MCF 10A (cell line): ENCODE measurements around the gene CATSPER4. TPM values are rescaled to one million over a fixed set of nuclear protein-coding genes. Genes with fewer than 3 reads are reported as not detected.

ENCODE experiments used
- BruUV-seq: library from RNA; stranded (reverse); fragments of 400-500 nt; replicated peaks from 2 replicates; lab custom pipeline; 2021; lab: Mats Ljungman, UMichigan
- CTCF ChIA-PET: fragments of 300-600 bp; sonication (Branson Sonifier 250); formaldehyde crosslinking; extraction: SDS; loops from one replicate; lab custom pipeline; 2021; ENCODE audit warnings: antibody characterized with exemption, inconsistent platforms; lab: Yijun Ruan, JAX
- POLR2A ChIA-PET: fragments of 300-600, 350-650 bp; sonication (Branson Sonifier 250); formaldehyde crosslinking; extraction: SDS; loops from one replicate; lab custom pipeline; 2020; ENCODE audit warnings: antibody characterized with exemption, inconsistent platforms; lab: Yijun Ruan, JAX
- DNase-seq: peaks from one replicate; pipeline ENCODE4 v3.0.0-alpha.2; 2018; ENCODE audit not compliant: unreplicated experiment
- H3K27ac Mint-ChIP-seq: one replicate; pipeline ENCODE4 v1.8.0; 2022; ENCODE audit warnings: mild to moderate bottlenecking, low read depth, mixed read lengths; ENCODE audit not compliant: unreplicated experiment
- H3K27me3 Mint-ChIP-seq: one replicate; pipeline ENCODE4 v1.8.0; 2022; ENCODE audit warnings: mixed read lengths; ENCODE audit not compliant: insufficient read depth, unreplicated experiment
- H3K36me3 Mint-ChIP-seq: one replicate; pipeline ENCODE4 v1.8.0; 2022; ENCODE audit warnings: mild to moderate bottlenecking, moderate library complexity, mixed read lengths; ENCODE audit not compliant: insufficient read depth, unreplicated experiment
- H3K4me1 Mint-ChIP-seq: one replicate; pipeline ENCODE4 v1.8.0; 2022; ENCODE audit warnings: mixed read lengths; ENCODE audit not compliant: insufficient read depth, unreplicated experiment
- H3K4me3 Mint-ChIP-seq: one replicate; pipeline ENCODE4 v1.8.0; 2022; ENCODE audit warnings: mild to moderate bottlenecking, moderate library complexity, mixed read lengths; ENCODE audit not compliant: unreplicated experiment
- H3K9me3 Mint-ChIP-seq: one replicate; pipeline ENCODE4 v1.8.0; 2022; ENCODE audit warnings: mixed read lengths; ENCODE audit not compliant: unreplicated experiment
- CTCF ChIP-seq: fragments of 200-600 bp; IDR thresholded peaks from one replicate; pipeline ENCODE4 v1.8.0; 2022; ENCODE audit warnings: antibody characterized with exemption, mild to moderate bottlenecking; ENCODE audit not compliant: unreplicated experiment
- intact Hi-C: fragments of 100-400 bp; cut with micrococcal nuclease; formaldehyde crosslinking; loops from 2 replicates; pipeline ENCODE4 v1.14.1; 2022
- total RNA-seq: library from RNA; stranded (reverse); gene quantifications from 2 replicates; pipeline ENCODE4 v1.2.3, GENCODE V29; 2022

Gene CATSPER4
- total RNA-seq, 1 experiment from 2014 or later: not detected

DNA sequence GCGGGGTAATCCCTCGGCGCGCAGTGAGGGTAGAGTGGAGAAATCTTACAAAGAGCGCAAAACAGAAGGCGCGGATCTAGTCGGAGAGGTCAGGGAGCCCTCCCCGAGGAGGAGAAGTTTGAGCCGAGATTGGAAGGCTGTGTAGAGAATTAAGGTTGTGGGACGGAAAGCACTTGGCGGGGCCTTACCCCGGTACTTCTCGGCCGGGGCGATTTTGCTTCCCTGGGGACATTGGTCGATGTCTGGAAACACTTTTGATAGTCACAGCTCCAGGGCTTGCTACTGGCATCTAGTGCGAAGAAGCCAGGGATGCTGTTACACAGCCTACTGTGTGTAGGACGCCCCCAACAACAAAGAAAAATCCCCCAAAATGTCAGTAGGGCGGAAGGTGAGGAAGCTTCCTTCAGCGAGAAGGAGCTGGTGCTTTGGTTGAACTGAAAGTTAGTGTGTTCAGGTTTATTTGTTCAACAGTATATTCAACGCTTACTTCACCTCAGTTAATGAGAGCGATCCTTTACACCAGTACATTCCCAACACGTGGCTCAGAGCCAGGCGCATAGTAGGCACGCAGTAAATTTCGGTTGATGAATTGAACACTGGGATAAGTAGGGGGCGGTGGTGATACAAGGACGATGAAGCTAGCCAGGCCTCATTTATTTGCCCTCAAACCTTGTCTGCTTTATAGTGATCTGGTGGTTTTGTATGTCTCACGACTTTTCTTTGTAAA is 44.4 kb downstream of the CATSPER4 start:
- no TSS peak for BruUV-seq
- intact Hi-C loops: loop anchor here (1.0 to 2.0 kb wide), 3 partner anchors 66 to 130 kb away; partner anchors contain the start of gene ZNF593
- DNase-seq: peak; percentile 33
- H3K4me3 Mint-ChIP-seq: peak overlapping the region; percentile 96
- ChIA-PET POLR2A (interaction anchor here (0.9 to 5.4 kb wide), 21 partner anchors 13 to 198 kb away, joined by 3 to 83 read pairs (median 6); partner anchors contain the start of genes CNKSR1, DHDDS, PDIK1L and SH3BGRL3), CTCF (interaction anchor here (0.5 to 3.1 kb wide), 32 partner anchors 10 to 599 kb away, joined by 3 to 28 read pairs (median 4); partner anchors contain the start of genes CNKSR1, SH3BGRL3 and ZNF593)
- no peaks in the 10 kb centered on the region for H3K9me3 Mint-ChIP-seq
- TF ChIP-seq CTCF: no peak
- H3K27me3 Mint-ChIP-seq: no peaks in the 10 kb centered on the region
- H3K4me1 Mint-ChIP-seq: peaks cover 30% of the 10 kb centered on the region
- H3K36me3 Mint-ChIP-seq: no peaks in the 10 kb centered on the region
- H3K27ac Mint-ChIP-seq: peak overlapping the region; percentile 85

DNA sequence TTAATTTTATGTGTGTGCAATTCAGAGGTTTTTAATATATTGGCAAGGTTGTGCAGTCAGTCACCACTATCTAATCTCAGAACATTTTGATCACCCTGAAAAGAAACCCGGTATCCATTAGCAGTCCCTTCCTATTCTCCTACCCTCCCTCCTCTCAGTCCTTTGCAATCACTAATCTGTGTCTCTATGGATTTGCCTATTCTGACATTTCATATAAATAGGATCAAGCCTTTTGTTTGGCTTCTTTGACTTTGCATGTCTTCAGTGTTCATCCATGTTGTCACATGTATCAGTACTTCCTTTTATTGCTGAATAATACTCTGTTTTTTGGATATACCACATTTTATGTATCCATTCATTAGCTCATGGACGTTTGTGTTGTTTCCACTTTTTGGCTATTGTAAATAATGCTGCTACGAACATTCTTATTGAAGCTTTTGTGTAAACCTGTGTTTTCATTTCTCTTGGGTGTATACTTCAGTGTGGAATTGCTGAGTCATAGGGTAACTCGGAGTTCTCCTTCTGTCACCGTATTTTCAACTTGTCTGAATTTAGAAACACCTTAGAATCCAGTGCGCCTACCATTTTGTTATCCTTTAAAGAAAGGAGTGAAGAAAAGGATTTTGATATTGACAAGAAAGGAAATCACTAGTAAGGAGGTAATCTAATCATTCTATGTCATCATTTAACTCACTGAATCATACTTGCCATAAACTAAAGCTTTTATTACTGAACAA is 47.0 kb downstream of the CATSPER4 start:
- DNase-seq: peak; percentile 49
- CTCF ChIA-PET: interaction anchor here (0.6 to 1.9 kb wide), 4 partner anchors 26 to 101 kb away, joined by 3 to 7 read pairs (median 4); no protein-coding TSS in a partner anchor

DNA sequence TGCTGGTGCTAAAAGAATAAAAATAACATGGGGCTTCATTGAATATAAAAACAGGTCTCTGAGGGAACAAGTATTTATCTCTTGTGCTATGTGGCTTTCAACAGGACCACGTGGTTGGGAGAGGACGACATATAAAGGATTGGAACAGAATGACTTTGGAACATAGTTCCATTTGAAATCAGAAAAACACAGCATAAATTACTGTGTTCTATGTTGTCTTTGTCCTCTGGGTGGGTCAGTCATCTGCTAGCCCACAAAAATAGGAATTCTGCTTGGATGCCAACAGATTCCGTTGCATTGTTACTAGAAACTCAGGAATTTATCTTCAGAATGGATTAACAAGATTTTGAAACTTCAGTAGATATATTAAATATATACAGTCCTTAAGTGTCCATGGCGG is 49.5 kb downstream of the CATSPER4 start:
- CTCF ChIA-PET: no interaction called here
- H3K27ac Mint-ChIP-seq: no peak overlapping the region

More for the DNA sequence above, 47.0 kb downstream of the CATSPER4 start:
- Mint-ChIP-seq H3K36me3 (peaks cover 17% of the 10 kb centered on the region), H3K4me1 (peaks cover 30% of the 10 kb centered on the region), H3K27ac (peak overlapping the region; percentile 76), H3K27me3 (no peaks in the 10 kb centered on the region), H3K9me3 (no peaks in the 10 kb centered on the region), H3K4me3 (peak overlapping the region; percentile 34)
- POLR2A ChIA-PET: interaction anchor here (0.7 to 5.4 kb wide), 11 partner anchors 8 to 234 kb away, joined by 3 to 83 read pairs (median 3); partner anchors contain the start of genes CNKSR1, PDIK1L, SH3BGRL3 and ZNF593
- intact Hi-C loops: no loop called here
- BruUV-seq: no TSS peak
- TF ChIP-seq CTCF: no peak

More for the DNA sequence above, 49.5 kb downstream of the CATSPER4 start:
- intact Hi-C loops: no loop called here
- no peak overlapping the region for H3K4me3 Mint-ChIP-seq
- H3K4me1 Mint-ChIP-seq: peaks cover 24% of the 10 kb centered on the region
- POLR2A ChIA-PET: no interaction called here
- H3K36me3 Mint-ChIP-seq: peaks cover 33% of the 10 kb centered on the region
- no peak for DNase-seq
- H3K9me3 Mint-ChIP-seq: no peaks in the 10 kb centered on the region
- no peak for TF ChIP-seq CTCF
- no TSS peak for BruUV-seq
- H3K27me3 Mint-ChIP-seq: no peaks in the 10 kb centered on the region

Other genes with a start within 250 kb of the CATSPER4 start
- gene PAFAH2, start 192.5 kb upstream of the CATSPER4 start, total RNA-seq: 12.8 and 22.3 TPM in 2 replicates
- gene EXTL1, start 168.8 kb upstream of the CATSPER4 start, total RNA-seq: not detected in 2 replicates
- not detected in 2 replicates for gene SLC30A2, start 144.5 kb upstream of the CATSPER4 start, total RNA-seq
- not detected in 2 replicates for gene TRIM63, start 123.0 kb upstream of the CATSPER4 start, total RNA-seq
- gene PDIK1L, start 78.8 kb upstream of the CATSPER4 start, total RNA-seq: 10.8 and 10.9 TPM in 2 replicates
- not detected in 2 replicates for gene FAM110D, start 31.5 kb upstream of the CATSPER4 start, total RNA-seq
- gene C1orf232, start 21.6 kb upstream of the CATSPER4 start, total RNA-seq: not detected in 2 replicates
- gene ZNF593, start 20.7 kb upstream of the CATSPER4 start, total RNA-seq: 61.5 and 82.6 TPM in 2 replicates
- not detected in 2 replicates for gene ZNF593OS, start 18.8 kb upstream of the CATSPER4 start, total RNA-seq
- 31.0 and 35.5 TPM in 2 replicates for gene CNKSR1, start 13.1 kb upstream of the CATSPER4 start, total RNA-seq
- gene CEP85, start 43.6 kb downstream of the CATSPER4 start, total RNA-seq: 11.1 and 12.2 TPM in 2 replicates
- 133 and 170 TPM in 2 replicates for gene SH3BGRL3, start 89.5 kb downstream of the CATSPER4 start, total RNA-seq
- gene UBXN11, start 116.0 kb downstream of the CATSPER4 start, total RNA-seq: 17.7 and 20.3 TPM in 2 replicates
- gene CD52, start 127.4 kb downstream of the CATSPER4 start, total RNA-seq: not detected in 2 replicates
- 8.6 and 14.2 TPM in 2 replicates for gene CRYBG2, start 163.5 kb downstream of the CATSPER4 start, total RNA-seq
- gene ZNF683, start 182.1 kb downstream of the CATSPER4 start, total RNA-seq: not detected in 2 replicates
- not detected in 2 replicates for gene LIN28A, start 220.2 kb downstream of the CATSPER4 start, total RNA-seq
- gene DHDDS, start 241.7 kb downstream of the CATSPER4 start, total RNA-seq: 48.2 and 56.2 TPM in 2 replicates